ENCODE measurements around the gene MOB3C.

DNA sequence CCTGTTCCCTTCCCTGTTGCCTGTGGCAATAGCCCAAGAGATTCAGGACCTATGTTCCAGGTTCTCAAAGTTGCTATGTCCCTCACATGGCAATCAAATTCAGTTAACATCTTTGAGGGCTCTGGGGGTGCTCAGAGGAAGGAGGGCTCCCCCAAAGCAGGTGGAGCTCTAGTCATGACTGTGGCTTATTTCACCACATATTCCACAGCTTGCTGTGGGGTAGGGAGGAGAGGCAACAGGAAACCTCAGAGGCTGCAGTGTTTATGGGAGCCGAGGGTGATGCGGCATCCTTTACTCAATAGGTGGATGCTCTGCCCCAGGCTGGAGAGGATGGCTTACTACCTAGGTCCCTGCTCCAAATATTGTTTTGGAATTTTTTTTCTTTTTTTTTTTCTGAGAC lies 11.4 kb downstream of the MOB3C start:
- TF ChIP-seq, protein P1, sequence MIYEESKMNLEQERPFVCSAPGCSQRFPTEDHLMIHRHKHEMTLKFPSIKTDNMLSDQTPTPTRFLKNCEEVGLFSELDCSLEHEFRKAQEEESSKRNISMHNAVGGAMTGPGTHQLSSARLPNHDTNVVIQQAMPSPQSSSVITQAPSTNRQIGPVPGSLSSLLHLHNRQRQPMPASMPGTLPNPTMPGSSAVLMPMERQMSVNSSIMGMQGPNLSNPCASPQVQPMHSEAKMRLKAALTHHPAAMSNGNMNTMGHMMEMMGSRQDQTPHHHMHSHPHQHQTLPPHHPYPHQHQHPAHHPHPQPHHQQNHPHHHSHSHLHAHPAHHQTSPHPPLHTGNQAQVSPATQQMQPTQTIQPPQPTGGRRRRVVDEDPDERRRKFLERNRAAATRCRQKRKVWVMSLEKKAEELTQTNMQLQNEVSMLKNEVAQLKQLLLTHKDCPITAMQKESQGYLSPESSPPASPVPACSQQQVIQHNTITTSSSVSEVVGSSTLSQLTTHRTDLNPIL (CRISPR knock-in tag; IDR thresholded peaks at IDR 0.05; ENCODE audit: low read depth) = no peak
- TF ChIP-seq ARNTL (CRISPR knock-in tag; IDR thresholded peaks at IDR 0.05; ENCODE audit: borderline replicate concordance, low read depth) = no peak
- TF ChIP-seq ZNF565 (CRISPR knock-in tag; conservative IDR thresholded peaks at IDR 0.05; ENCODE audit: low read depth) = no peak
- no peak for TF ChIP-seq CSDC2 (CRISPR knock-in tag; IDR thresholded peaks at IDR 0.05)
- TF ChIP-seq ZC3H10 (CRISPR knock-in tag; IDR thresholded peaks at IDR 0.05) = no peak
- TF ChIP-seq PATZ1 (CRISPR knock-in tag; IDR thresholded peaks at IDR 0.05; ENCODE audit: borderline replicate concordance) = no peak
